Prostate gland (tissue), 2 donors: ENCODE data around the gene ANP32B. TPM values are rescaled to one million over a fixed set of nuclear protein-coding genes. Genes with fewer than 3 reads are reported as not detected.
"Not testable (repeated sequence)": the region's sequence is repeated elsewhere in the genome, so short reads cannot be mapped to it uniquely, and the experiment has no call there.

Experiments used
- DNase-seq: peaks from one replicate; pipeline ENCODE4 v3.0.0-alpha.2; 2019; ENCODE audit warnings: low spot score
- H3K27ac ChIP-seq, 2 donors: fragments of 200-600 bp; sonication (generic); 2 replicates each; pipeline ENCODE4 v1.5.1; 2017 to 2019
- H3K27me3 ChIP-seq: fragments of 200-600 bp; sonication (generic); replicated peaks from 2 replicates; pipeline ENCODE4 v1.5.1; 2019; ENCODE audit not compliant: insufficient read depth
- H3K36me3 ChIP-seq, 2 donors: fragments of 200-600 bp; sonication (generic); 1 replicate in 1 of 2; 2 replicates in 1 of 2; pipeline versions ENCODE4 v1.5.1 to v1.8.1; 2017 to 2019
- H3K4me1 ChIP-seq: fragments of 200-600 bp; sonication (generic); replicated peaks from 2 replicates; pipeline ENCODE4 v1.5.1; 2019
- H3K4me3 ChIP-seq, 2 donors: fragments of 200-600 bp; sonication (generic); 2 replicates each; pipeline ENCODE4 v1.5.1; 2017 to 2019
- H3K9me3 ChIP-seq: fragments of 200-600 bp; sonication (generic); 2 replicates; pipeline ENCODE4 v1.5.1; 2017
- CTCF ChIP-seq, 4 experiments: fragments of 200-600 bp in 2 of 4; fragments of 450-650 bp in 2 of 4; sonication (generic) in 2 of 4; IDR thresholded peaks; 1 replicate in 3 of 4; 2 replicates in 1 of 4; pipeline ENCODE4 v1.5.1; 2016 to 2019; ENCODE audit warnings: antibody characterized with exemption in 4 of 4, mild to moderate bottlenecking in 2 of 4, moderate library complexity in 2 of 4
- POLR2A ChIP-seq: fragments of 450-650 bp; IDR thresholded peaks from one replicate; pipeline ENCODE4 v1.6.1; 2016; ENCODE audit warnings: antibody characterized with exemption, mild to moderate bottlenecking
- POLR2AphosphoS5 ChIP-seq: sonication (generic); formaldehyde crosslinking; IDR thresholded peaks from one replicate; pipeline ENCODE4 v1.6.1; 2017; ENCODE audit warnings: antibody characterized with exemption
- WGBS: methylation state at CpG from one replicate; pipeline ENCODE4 v1.1.5; 2018; 5-methylcytosine and 5-hydroxymethylcytosine counted together
- intact Hi-C: fragments of 100-400 bp; cut with DNase I; formaldehyde crosslinking; loops from one replicate; pipeline ENCODE4 v1.14.2; 2022
- total RNA-seq, 2 donors: library from RNA; depleted of rRNA; stranded (reverse); fragments of >200 nt; gene quantifications; one replicate each; pipeline ENCODE4 v1.1.0, GENCODE V29; 2016

Gene ANP32B
- total RNA-seq, 2 donors from 2014 or later: 22.5 to 25.1 TPM

GRCh38 chr9:97956331-97956730, 26.8 kb upstream of the ANP32B start:
- H3K27ac ChIP-seq: no peak overlapping the region
- H3K4me3 ChIP-seq: no peak overlapping the region
- no peaks in the 10 kb centered on the region for H3K36me3 ChIP-seq
- no peak for TF ChIP-seq CTCF (IDR thresholded peaks at IDR 0.05)
- no peaks in the 10 kb centered on the region for H3K9me3 ChIP-seq
- intact Hi-C loops: no loop called here
- no peaks in the 10 kb centered on the region for H3K27me3 ChIP-seq
- no peaks in the 10 kb centered on the region for H3K4me1 ChIP-seq
- no peak for DNase-seq

GRCh38 chr9:97958812-97959511, 24.2 kb upstream of the ANP32B start:
- Histone ChIP-seq H3K27ac (no peak overlapping the region), H3K27me3 (no peaks in the 10 kb centered on the region), H3K36me3 (no peaks in the 10 kb centered on the region), H3K4me1 (no peaks in the 10 kb centered on the region), H3K9me3 (no peaks in the 10 kb centered on the region), H3K4me3 (no peak overlapping the region)
- intact Hi-C loops: no loop called here
- DNase-seq: no peak
- no peak for TF ChIP-seq POLR2AphosphoS5
- TF ChIP-seq POLR2A: no peak
- TF ChIP-seq CTCF (IDR thresholded peaks at IDR 0.05): no peak
- 64% methylated on average over 5 of the region's 5 CpGs for WGBS

- H3K4me1 ChIP-seq: no peaks in the 10 kb centered on the region
- no peaks in the 10 kb centered on the region for H3K9me3 ChIP-seq
- no peak overlapping the region for H3K27ac ChIP-seq
- no peak for DNase-seq
- no peaks in the 10 kb centered on the region for H3K36me3 ChIP-seq
- no peak overlapping the region for H3K4me3 ChIP-seq
- intact Hi-C loops: no loop called here
- H3K27me3 ChIP-seq: no peaks in the 10 kb centered on the region
- TF ChIP-seq CTCF (IDR thresholded peaks at IDR 0.05) (no peak), POLR2AphosphoS5 (no peak), POLR2A (no peak)
These were observed 23.6 kb upstream of the ANP32B start for GRCh38 chr9:97959585-97959984.

- DNase-seq, H3K9me3 ChIP-seq, H3K27me3 ChIP-seq, H3K36me3 ChIP-seq, intact Hi-C loops, H3K4me3 ChIP-seq, H3K27ac ChIP-seq, H3K4me1 ChIP-seq: not testable (repeated sequence)
- 91% methylated on average over 9 of the region's 9 CpGs for WGBS
These were observed 22.3 kb upstream of the ANP32B start for GRCh38 chr9:97960678-97961328.

- TF ChIP-seq POLR2AphosphoS5 (no peak), CTCF (IDR thresholded peaks at IDR 0.05) (no peak), POLR2A (no peak)
- 91% methylated on average over 2 of the region's 2 CpGs for WGBS
- H3K4me3 ChIP-seq: no peak overlapping the region
- no peaks in the 10 kb centered on the region for H3K27me3 ChIP-seq
- no peak for DNase-seq
- intact Hi-C loops: no loop called here
- no peak overlapping the region for H3K27ac ChIP-seq
- no peaks in the 10 kb centered on the region for H3K4me1 ChIP-seq
- no peaks in the 10 kb centered on the region for H3K36me3 ChIP-seq
- no peaks in the 10 kb centered on the region for H3K9me3 ChIP-seq
These were observed 21.8 kb upstream of the ANP32B start for GRCh38 chr9:97961361-97961760.
